GM18868 (cell line): Measurements from ENCODE around the gene NEK6.

Experiments used
- ATAC-seq: cut with Tn5 transposase; IDR thresholded peaks from one replicate; pipeline ENCODE4 v1.9.1; 2021; ENCODE audit warnings: mild to moderate bottlenecking, moderate library complexity; ENCODE audit not compliant: unreplicated experiment

NEK6 gene

GRCh38 chr9:124368692-124369091 is 110.9 kb downstream of the NEK6 start:
- no peak for ATAC-seq

GRCh38 chr9:124369231-124369797 is 111.6 kb downstream of the NEK6 start:
- no peak for ATAC-seq

GRCh38 chr9:124370896-124371582 is 113.3 kb downstream of the NEK6 start:
- ATAC-seq: no peak

GRCh38 chr9:124372038-124372437 is 114.3 kb downstream of the NEK6 start:
- ATAC-seq: no peak

- ATAC-seq: no peak
Measured at GRCh38 chr9:124373386-124373785, 115.6 kb downstream of the NEK6 start.

GRCh38 chr9:124373851-124374250 is 116.1 kb downstream of the NEK6 start:
- ATAC-seq: no peak

GRCh38 chr9:124375726-124376125 is 118.0 kb downstream of the NEK6 start:
- ATAC-seq: no peak

- ATAC-seq: no peak
Measured at GRCh38 chr9:124376329-124376728, 118.6 kb downstream of the NEK6 start.

GRCh38 chr9:124377551-124378406 is 120.0 kb downstream of the NEK6 start:
- no peak for ATAC-seq

- no peak for ATAC-seq
Measured at GRCh38 chr9:124381170-124381945, 123.6 kb downstream of the NEK6 start.

- no peak for ATAC-seq
Measured at GRCh38 chr9:124384210-124384609, 126.5 kb downstream of the NEK6 start.

GRCh38 chr9:124384846-124385245 is 127.1 kb downstream of the NEK6 start:
- ATAC-seq: no peak

GRCh38 chr9:124385623-124386022 is 127.9 kb downstream of the NEK6 start:
- ATAC-seq: no peak

- ATAC-seq: no peak
Measured at GRCh38 chr9:124386201-124386600, 128.5 kb downstream of the NEK6 start.

- ATAC-seq: no peak
Measured at GRCh38 chr9:124388275-124389048, 130.7 kb downstream of the NEK6 start.

- ATAC-seq: no peak
Measured at GRCh38 chr9:124389146-124389939, 131.6 kb downstream of the NEK6 start.

- no peak for ATAC-seq
Measured at GRCh38 chr9:124390794-124391658, 133.3 kb downstream of the NEK6 start.

GRCh38 chr9:124392254-124392870 is 134.6 kb downstream of the NEK6 start:
- no peak for ATAC-seq
